Thyroid gland (tissue), 4 donors: ENCODE data around the gene LSS. TPM values are rescaled to one million over a fixed set of nuclear protein-coding genes. Genes with fewer than 3 reads are reported as not detected.
A peak's percentile ranks its signal among the peaks of the same experiment; 100 is the strongest.
"Not testable (repeated sequence)": the region's sequence is repeated elsewhere in the genome, so short reads cannot be mapped to it uniquely, and the experiment has no call there.

ENCODE experiments used
- DNase-seq, 2 donors: peaks; one replicate each; pipeline ENCODE4 v3.0.0-alpha.2; 2019
- H3K27ac ChIP-seq, 3 donors: fragments of 200-600 bp; sonication (generic); 1 replicate in 2 of 3; 2 replicates in 1 of 3; pipeline ENCODE4 v1.5.1; 2016 to 2019; ENCODE audit warnings: mild to moderate bottlenecking in 1 of 3, moderate library complexity in 1 of 3
- H3K27me3 ChIP-seq: fragments of 200-600 bp; sonication (generic); one replicate; pipeline ENCODE4 v1.5.1; 2019
- H3K36me3 ChIP-seq, 2 donors: fragments of 200-600 bp; sonication (generic); one replicate each; pipeline ENCODE4 v1.5.1; 2016 to 2019
- H3K4me1 ChIP-seq, 2 donors: fragments of 200-600 bp; sonication (generic); one replicate each; pipeline ENCODE4 v1.5.1; 2017 to 2019
- H3K4me3 ChIP-seq, 3 donors: fragments of 200-600 bp; sonication (generic); replicated peaks in 1 of 3; 1 replicate in 2 of 3; 2 replicates in 1 of 3; pipeline ENCODE4 v1.5.1; 2016; ENCODE audit warnings: mild to moderate bottlenecking in 1 of 3
- H3K9me3 ChIP-seq: fragments of 200-600 bp; sonication (generic); one replicate; pipeline ENCODE4 v1.5.1; 2017
- CTCF ChIP-seq, 6 experiments: fragments of 200-600 bp in 3 of 6; fragments of 450-650 bp in 3 of 6; sonication (generic) in 3 of 6; IDR thresholded peaks; one replicate each; pipeline ENCODE4 v1.5.1; 2016 to 2019; ENCODE audit warnings: antibody characterized with exemption in 6 of 6, mild to moderate bottlenecking in 2 of 6, inconsistent platforms in 1 of 6, moderate library complexity in 1 of 6
- POLR2A ChIP-seq, 2 donors: fragments of 450-650 bp; IDR thresholded peaks; one replicate each; pipeline ENCODE4 v1.6.1; 2017; ENCODE audit warnings: antibody characterized with exemption in 2 of 2, mild to moderate bottlenecking in 2 of 2, moderate library complexity in 1 of 2
- WGBS, 2 donors: methylation state at CpG; one replicate each; pipeline ENCODE4 v1.1.5; 2017; 5-methylcytosine and 5-hydroxymethylcytosine counted together
- intact Hi-C: fragments of 100-400 bp; cut with DNase I; formaldehyde crosslinking; loops from one replicate; pipeline ENCODE4 v1.15.1; 2023
- total RNA-seq, 4 donors: library from RNA; depleted of rRNA; stranded (reverse); fragments of >200 nt; gene quantifications; one replicate each; pipeline ENCODE4 v1.2.3, GENCODE V29; 2016

Gene LSS
- total RNA-seq, 4 donors from 2014 or later: 31.4 to 57.7 (median 42.0) TPM

GRCh38 chr21:46227811-46228344 is 696 bp downstream of the LSS start:
- WGBS, 2 donors: 4 to 9% methylated on average over 20 of the region's 20 CpGs
- TF ChIP-seq CTCF (IDR thresholded peaks at IDR 0.05): no peak
- no peak for TF ChIP-seq POLR2A (IDR thresholded peaks at IDR 0.05)
- H3K4me1 ChIP-seq: peaks cover 13 to 18% of the 10 kb centered on the region in 2 donors
- peak overlapping the region; percentile 59 to 95 (median 94) for H3K4me3 ChIP-seq
- H3K27me3 ChIP-seq: no peaks in the 10 kb centered on the region
- no peaks in the 10 kb centered on the region for H3K36me3 ChIP-seq
- peak overlapping the region; percentile 15 to 74 (median 74) for H3K27ac ChIP-seq
- DNase-seq: no peak
- intact Hi-C loops: loop anchor here (5.0 kb wide), 1 partner anchor 256 kb away; no protein-coding TSS in a partner anchor
- no peaks in the 10 kb centered on the region for H3K9me3 ChIP-seq

- no peak for TF ChIP-seq CTCF (IDR thresholded peaks at IDR 0.05)
- TF ChIP-seq POLR2A (IDR thresholded peaks at IDR 0.05): no peak
- Histone ChIP-seq H3K36me3 (no peaks in the 10 kb centered on the region), H3K4me1 (peaks cover 13 to 18% of the 10 kb centered on the region in 2 donors), H3K27ac (no peak overlapping the region), H3K9me3 (no peaks in the 10 kb centered on the region), H3K27me3 (no peaks in the 10 kb centered on the region), H3K4me3 (peak overlapping the region in 1 of 3 donors; percentile 94)
- DNase-seq: no peak
- intact Hi-C loops: loop anchor here (5.0 kb wide), 1 partner anchor 255 kb away; no protein-coding TSS in a partner anchor
- WGBS, 2 donors: 68 to 76% methylated on average over 4 of the region's 4 CpGs
Observed at GRCh38 chr21:46226920-46227599, 1.5 kb downstream of the LSS start.

GRCh38 chr21:46226146-46226545 is 2.4 kb downstream of the LSS start:
- no peak for TF ChIP-seq CTCF (IDR thresholded peaks at IDR 0.05)
- no peak for TF ChIP-seq POLR2A (IDR thresholded peaks at IDR 0.05)

GRCh38 chr21:46223661-46224060 is 4.9 kb downstream of the LSS start:
- H3K27ac ChIP-seq, H3K4me3 ChIP-seq, intact Hi-C loops, H3K36me3 ChIP-seq, H3K9me3 ChIP-seq, H3K27me3 ChIP-seq, DNase-seq: not testable (repeated sequence)
- H3K4me1 ChIP-seq: peaks cover 8 to 12% of the 10 kb centered on the region in 2 donors
- 91 to 96% methylated on average over 15 to 18 of the region's 18 CpGs for WGBS, 2 donors

More at GRCh38 chr21:46226146-46226545, 2.4 kb downstream of the LSS start:
- Histone ChIP-seq H3K27ac (peak overlapping the region in 1 of 3 donors; percentile 2), H3K9me3 (no peaks in the 10 kb centered on the region), H3K4me3 (no peak overlapping the region), H3K27me3 (no peaks in the 10 kb centered on the region), H3K4me1 (peaks cover 13 to 18% of the 10 kb centered on the region in 2 donors), H3K36me3 (no peaks in the 10 kb centered on the region)
- intact Hi-C loops: loop anchor here (5.0 kb wide), 1 partner anchor 254 kb away; no protein-coding TSS in a partner anchor
- 93% methylated on average over 1 of the region's 1 CpG; no CpG with 5 or more reads in 1 of the 2 donors for WGBS, 2 donors
- DNase-seq: no peak

- no peaks in the 10 kb centered on the region for H3K27me3 ChIP-seq
- no peak for DNase-seq
- intact Hi-C loops: no loop called here
- no peak overlapping the region for H3K27ac ChIP-seq
- 80 to 97% methylated on average over 7 of the region's 7 CpGs for WGBS, 2 donors
- H3K4me3 ChIP-seq: no peak overlapping the region
- peaks cover 8 to 12% of the 10 kb centered on the region in 2 donors for H3K4me1 ChIP-seq
- no peak for TF ChIP-seq POLR2A (IDR thresholded peaks at IDR 0.05)
- no peak for TF ChIP-seq CTCF (IDR thresholded peaks at IDR 0.05)
- no peaks in the 10 kb centered on the region for H3K9me3 ChIP-seq
- H3K36me3 ChIP-seq: peaks cover 0 to 9% of the 10 kb centered on the region in 2 donors
Observed at GRCh38 chr21:46223217-46223616, 5.4 kb downstream of the LSS start.
